MCF 10A (cell line): Measurements from ENCODE around the gene CDK5RAP1. TPM values are rescaled to one million over a fixed set of nuclear protein-coding genes. Genes with fewer than 3 reads are reported as not detected.
A peak's percentile ranks its signal among the peaks of the same experiment; 100 is the strongest.

ENCODE experiments used
- BruUV-seq: library from RNA; stranded (reverse); fragments of 400-500 nt; replicated peaks from 2 replicates; lab custom pipeline; 2021; lab: Mats Ljungman, UMichigan
- CTCF ChIA-PET: fragments of 300-600 bp; sonication (Branson Sonifier 250); formaldehyde crosslinking; extraction: SDS; loops from one replicate; lab custom pipeline; 2021; ENCODE audit warnings: antibody characterized with exemption, inconsistent platforms; lab: Yijun Ruan, JAX
- POLR2A ChIA-PET: fragments of 300-600, 350-650 bp; sonication (Branson Sonifier 250); formaldehyde crosslinking; extraction: SDS; loops from one replicate; lab custom pipeline; 2020; ENCODE audit warnings: antibody characterized with exemption, inconsistent platforms; lab: Yijun Ruan, JAX
- DNase-seq: peaks from one replicate; pipeline ENCODE4 v3.0.0-alpha.2; 2018; ENCODE audit not compliant: unreplicated experiment
- H3K27ac Mint-ChIP-seq: one replicate; pipeline ENCODE4 v1.8.0; 2022; ENCODE audit warnings: mild to moderate bottlenecking, low read depth, mixed read lengths; ENCODE audit not compliant: unreplicated experiment
- H3K27me3 Mint-ChIP-seq: one replicate; pipeline ENCODE4 v1.8.0; 2022; ENCODE audit warnings: mixed read lengths; ENCODE audit not compliant: insufficient read depth, unreplicated experiment
- H3K36me3 Mint-ChIP-seq: one replicate; pipeline ENCODE4 v1.8.0; 2022; ENCODE audit warnings: mild to moderate bottlenecking, moderate library complexity, mixed read lengths; ENCODE audit not compliant: insufficient read depth, unreplicated experiment
- H3K4me1 Mint-ChIP-seq: one replicate; pipeline ENCODE4 v1.8.0; 2022; ENCODE audit warnings: mixed read lengths; ENCODE audit not compliant: insufficient read depth, unreplicated experiment
- H3K4me3 Mint-ChIP-seq: one replicate; pipeline ENCODE4 v1.8.0; 2022; ENCODE audit warnings: mild to moderate bottlenecking, moderate library complexity, mixed read lengths; ENCODE audit not compliant: unreplicated experiment
- H3K9me3 Mint-ChIP-seq: one replicate; pipeline ENCODE4 v1.8.0; 2022; ENCODE audit warnings: mixed read lengths; ENCODE audit not compliant: unreplicated experiment
- intact Hi-C: fragments of 100-400 bp; cut with micrococcal nuclease; formaldehyde crosslinking; loops from 2 replicates; pipeline ENCODE4 v1.14.1; 2022
- total RNA-seq: library from RNA; stranded (reverse); gene quantifications from 2 replicates; pipeline ENCODE4 v1.2.3, GENCODE V29; 2022
- TF ChIP-seq, protein P1 (sequence below): fragments of 200-600 bp; IDR thresholded peaks from one replicate; pipeline ENCODE4 v1.8.0; 2022; ENCODE audit warnings: antibody characterized with exemption, mild to moderate bottlenecking; ENCODE audit not compliant: unreplicated experiment

The CDK5RAP1 gene
- total RNA-seq, 1 experiment from 2014 or later, result 41.0 TPM

DNA sequence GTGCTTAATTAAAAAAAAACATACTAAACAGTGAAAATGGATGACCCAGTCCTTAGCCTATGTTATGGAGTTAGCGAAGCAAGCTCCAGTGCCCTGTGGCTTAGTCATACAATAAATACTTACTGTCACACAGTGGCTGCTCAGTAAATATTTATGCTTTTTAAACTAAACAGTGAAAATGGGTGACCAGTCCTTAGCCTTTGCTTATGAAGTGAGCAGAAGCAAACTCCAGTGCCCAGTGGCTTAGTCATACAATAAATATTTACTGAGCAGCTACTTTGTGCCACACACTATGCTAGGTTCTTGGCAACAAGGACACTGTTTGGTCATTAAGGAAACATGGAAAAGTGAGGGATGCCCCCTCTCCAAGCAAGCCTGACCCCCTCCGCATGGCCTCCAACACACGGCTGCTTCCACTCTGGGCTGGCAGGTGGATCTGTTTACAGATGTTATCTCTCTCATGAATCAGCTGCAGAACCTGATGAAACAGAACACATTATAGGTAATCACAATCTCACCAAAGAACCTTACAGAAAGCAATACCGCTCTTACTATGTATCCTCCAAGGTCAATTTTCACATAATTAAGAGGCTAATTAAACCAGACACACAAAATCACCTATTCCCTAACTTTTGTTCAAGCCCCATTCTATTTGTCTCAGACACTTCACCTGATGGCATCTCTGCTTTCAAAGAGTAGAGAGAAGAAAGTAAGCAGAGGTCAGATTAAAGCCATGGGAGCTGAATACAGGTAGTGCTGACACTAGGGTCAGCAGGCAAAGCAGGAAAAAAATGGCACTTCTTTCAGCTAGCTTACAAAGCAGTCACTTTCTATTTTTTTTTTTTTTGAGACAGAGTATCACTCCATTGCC, 27.3 kb downstream of the CDK5RAP1 start:
- H3K27me3 Mint-ChIP-seq, result no peaks in the 10 kb centered on the region
- DNase-seq, result peak; percentile 57
- H3K9me3 Mint-ChIP-seq, result no peaks in the 10 kb centered on the region
- H3K4me1 Mint-ChIP-seq, result peaks cover 13% of the 10 kb centered on the region
- no TSS peak for BruUV-seq
- peak overlapping the region; percentile 98 for H3K27ac Mint-ChIP-seq
- ChIA-PET POLR2A (interaction anchor here (0.6 to 1.9 kb wide), 6 partner anchors 9 to 293 kb away, joined by 3 to 8 read pairs (median 4); partner anchors contain the start of gene ACTL10), CTCF (interaction anchor here (0.5 to 1.1 kb wide), 5 partner anchors 8 to 1850 kb away, joined by 3 to 4 read pairs (median 4); no protein-coding TSS in a partner anchor)
- H3K4me3 Mint-ChIP-seq, result no peak overlapping the region
- peaks cover 65% of the 10 kb centered on the region for H3K36me3 Mint-ChIP-seq
- intact Hi-C loops, result no loop called here
- TF ChIP-seq, protein P1, sequence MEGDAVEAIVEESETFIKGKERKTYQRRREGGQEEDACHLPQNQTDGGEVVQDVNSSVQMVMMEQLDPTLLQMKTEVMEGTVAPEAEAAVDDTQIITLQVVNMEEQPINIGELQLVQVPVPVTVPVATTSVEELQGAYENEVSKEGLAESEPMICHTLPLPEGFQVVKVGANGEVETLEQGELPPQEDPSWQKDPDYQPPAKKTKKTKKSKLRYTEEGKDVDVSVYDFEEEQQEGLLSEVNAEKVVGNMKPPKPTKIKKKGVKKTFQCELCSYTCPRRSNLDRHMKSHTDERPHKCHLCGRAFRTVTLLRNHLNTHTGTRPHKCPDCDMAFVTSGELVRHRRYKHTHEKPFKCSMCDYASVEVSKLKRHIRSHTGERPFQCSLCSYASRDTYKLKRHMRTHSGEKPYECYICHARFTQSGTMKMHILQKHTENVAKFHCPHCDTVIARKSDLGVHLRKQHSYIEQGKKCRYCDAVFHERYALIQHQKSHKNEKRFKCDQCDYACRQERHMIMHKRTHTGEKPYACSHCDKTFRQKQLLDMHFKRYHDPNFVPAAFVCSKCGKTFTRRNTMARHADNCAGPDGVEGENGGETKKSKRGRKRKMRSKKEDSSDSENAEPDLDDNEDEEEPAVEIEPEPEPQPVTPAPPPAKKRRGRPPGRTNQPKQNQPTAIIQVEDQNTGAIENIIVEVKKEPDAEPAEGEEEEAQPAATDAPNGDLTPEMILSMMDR, result no peak

DNA sequence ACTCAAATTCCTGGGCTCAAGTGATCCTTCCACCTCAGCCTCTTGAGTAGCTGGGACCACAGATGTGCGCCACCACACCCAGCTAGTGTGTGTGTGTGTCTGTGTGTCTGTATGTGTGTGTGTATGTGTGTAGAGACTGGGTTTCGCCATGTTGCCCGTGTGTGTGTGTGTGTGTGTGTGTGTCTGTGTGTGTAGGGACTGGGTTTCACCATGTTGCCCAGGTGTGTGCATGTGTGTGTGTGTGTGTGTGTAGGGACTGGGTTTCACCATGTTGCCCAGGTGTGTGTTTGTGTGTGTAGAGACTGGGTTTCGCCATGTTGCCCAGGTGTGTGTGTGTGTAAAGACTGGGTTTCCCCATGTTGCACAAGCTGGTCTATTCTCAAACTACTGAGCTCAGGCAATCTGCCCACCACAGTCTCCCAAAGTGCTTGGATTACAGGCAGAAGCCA, 28.3 kb downstream of the CDK5RAP1 start:
- BruUV-seq, result no TSS peak
- Mint-ChIP-seq H3K9me3 (no peaks in the 10 kb centered on the region), H3K27ac (peak overlapping the region; percentile 98), H3K4me1 (peaks cover 13% of the 10 kb centered on the region), H3K27me3 (no peaks in the 10 kb centered on the region), H3K4me3 (peak overlapping the region; percentile 53), H3K36me3 (peaks cover 64% of the 10 kb centered on the region)
- TF ChIP-seq, protein P1, result no peak
- peak; percentile 54 for DNase-seq
- ChIA-PET POLR2A (interaction anchor here (0.6 to 1.9 kb wide), 8 partner anchors 10 to 361 kb away, joined by 3 to 8 read pairs (median 4); partner anchors contain the start of genes ACTL10 and CDK5RAP1), CTCF (interaction anchor here (0.6 to 0.7 kb wide), 4 partner anchors 9 to 1850 kb away, joined by 3 to 5 read pairs (median 4); no protein-coding TSS in a partner anchor)
- intact Hi-C loops, result no loop called here

DNA sequence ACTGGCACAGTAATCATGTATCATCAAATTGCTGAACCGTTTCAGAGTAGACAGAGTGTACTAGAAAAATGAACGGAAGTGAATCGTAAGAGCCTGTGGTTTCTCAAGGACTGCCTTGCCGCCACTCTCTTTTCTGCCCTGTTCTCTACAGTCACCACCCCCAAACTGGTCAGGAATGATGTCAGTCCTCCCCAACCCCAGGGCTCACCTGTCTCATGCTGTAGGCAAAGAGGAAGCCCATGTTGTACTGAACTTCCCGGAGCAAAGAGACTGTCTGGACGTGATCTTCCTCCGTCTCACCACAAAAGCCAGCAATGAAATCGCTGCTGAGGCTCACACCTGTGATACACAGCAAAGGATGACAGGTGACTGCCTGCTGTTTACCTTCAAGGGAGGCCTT, 31.0 kb downstream of the CDK5RAP1 start:
- Mint-ChIP-seq H3K4me3 (no peak overlapping the region), H3K4me1 (peaks cover 13% of the 10 kb centered on the region), H3K27me3 (no peaks in the 10 kb centered on the region), H3K36me3 (peaks cover 74% of the 10 kb centered on the region), H3K9me3 (no peaks in the 10 kb centered on the region), H3K27ac (peak overlapping the region; percentile 66)
- peak; percentile 36 for DNase-seq
- POLR2A ChIA-PET, result no interaction called here
- CTCF ChIA-PET, result interaction anchor here (0.5 to 0.6 kb wide), 2 partner anchors 22 to 1272 kb away, joined by 3 read pairs; no protein-coding TSS in a partner anchor
- BruUV-seq, result no TSS peak
- TF ChIP-seq, protein P1, result no peak
- intact Hi-C loops, result no loop called here

DNA sequence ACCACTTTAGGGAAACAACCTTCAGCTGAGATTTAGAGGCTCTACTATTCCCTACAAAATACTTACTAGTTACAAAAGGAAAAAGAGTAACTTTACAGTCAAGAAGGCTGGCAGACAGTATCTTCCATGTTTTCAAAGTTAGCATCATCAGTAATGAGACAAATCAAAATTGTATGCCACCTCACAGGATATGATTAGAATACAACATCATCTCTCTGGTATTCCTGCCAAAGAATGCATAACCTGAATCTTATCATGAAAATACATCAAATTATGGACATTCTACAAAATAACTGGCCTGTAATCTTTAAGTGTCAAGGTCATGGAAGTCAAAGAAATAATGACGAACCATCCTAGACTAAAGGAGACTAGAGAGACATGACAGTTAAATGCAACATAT, 38.4 kb downstream of the CDK5RAP1 start:
- Mint-ChIP-seq H3K36me3 (peaks cover 79% of the 10 kb centered on the region), H3K27me3 (no peaks in the 10 kb centered on the region), H3K9me3 (no peaks in the 10 kb centered on the region), H3K4me1 (no peaks in the 10 kb centered on the region), H3K4me3 (no peak overlapping the region), H3K27ac (no peak overlapping the region)
- intact Hi-C loops, result no loop called here
- POLR2A ChIA-PET, result interaction anchor here (0.9 kb wide), 1 partner anchor 10 kb away, joined by 3 read pairs; no protein-coding TSS in a partner anchor
- TF ChIP-seq, protein P1, result no peak
- CTCF ChIA-PET, result no interaction called here
- BruUV-seq, result no TSS peak
- DNase-seq, result no peak
